ENCODE data around the gene PRKRA.
"Not testable (repeated sequence)": the region's sequence is repeated elsewhere in the genome, so short reads cannot be mapped to it uniquely, and the experiment has no call there.

The PRKRA gene

GRCh38 chr2:178413472-178414265 lies 37.3 kb downstream of the PRKRA start:
- H3K36me3 ChIP-seq, result no peaks in the 10 kb centered on the region
- peak; percentile 76 to 84 for DNase-seq
- peak; percentile 7 to 27 for TF ChIP-seq CTCF (IDR thresholded peaks at IDR 0.05)
- H3K27me3 ChIP-seq, result no peaks in the 10 kb centered on the region
- intact Hi-C loops (cut with DNase I; ENCODE audit: low total_unique reads), result loop anchor here (10.0 kb wide), 1 partner anchor 279 kb away; no protein-coding TSS in a partner anchor
- H3K4me1 ChIP-seq, result peaks cover 0 to 11% (median 5%) of the 10 kb centered on the region in 4 donors
- H3K4me3 ChIP-seq, result peak overlapping the region; percentile 58 to 66
- no peaks in the 10 kb centered on the region for H3K9me3 ChIP-seq
- peak overlapping the region; percentile 88 to 94 for H3K27ac ChIP-seq

- not testable (repeated sequence) for H3K36me3 ChIP-seq, H3K4me3 ChIP-seq, H3K27ac ChIP-seq, DNase-seq, H3K9me3 ChIP-seq, H3K27me3 ChIP-seq
- peaks cover 0 to 11% (median 5%) of the 10 kb centered on the region in 4 donors for H3K4me1 ChIP-seq
- intact Hi-C loops (cut with DNase I; ENCODE audit: low total_unique reads), result loop anchor here (10.0 kb wide), 1 partner anchor 278 kb away; no protein-coding TSS in a partner anchor
Observed at GRCh38 chr2:178412453-178412852, 38.5 kb downstream of the PRKRA start.

- Histone ChIP-seq H3K4me1 (peaks cover 0 to 11% (median 5%) of the 10 kb centered on the region in 4 donors), H3K9me3 (no peaks in the 10 kb centered on the region), H3K27ac (no peak overlapping the region), H3K4me3 (no peak overlapping the region), H3K27me3 (no peaks in the 10 kb centered on the region), H3K36me3 (no peaks in the 10 kb centered on the region)
- intact Hi-C loops (cut with DNase I; ENCODE audit: low total_unique reads), result loop anchor here (10.0 kb wide), 1 partner anchor 277 kb away; no protein-coding TSS in a partner anchor
- TF ChIP-seq CTCF (IDR thresholded peaks at IDR 0.05), result no peak
- no peak for DNase-seq
Observed at GRCh38 chr2:178412047-178412446, 38.9 kb downstream of the PRKRA start.

- H3K27ac ChIP-seq, result no peak overlapping the region
- intact Hi-C loops (cut with DNase I; ENCODE audit: low total_unique reads), result no loop called here
- no peaks in the 10 kb centered on the region for H3K27me3 ChIP-seq
- TF ChIP-seq CTCF (IDR thresholded peaks at IDR 0.05), result no peak
- DNase-seq, result no peak
- no peak overlapping the region for H3K4me3 ChIP-seq
- no peaks in the 10 kb centered on the region for H3K9me3 ChIP-seq
- peaks cover 0 to 4% (median under 1%) of the 10 kb centered on the region in 4 donors for H3K4me1 ChIP-seq
- no peaks in the 10 kb centered on the region for H3K36me3 ChIP-seq
Observed at GRCh38 chr2:178409261-178409660, 41.7 kb downstream of the PRKRA start.

- Histone ChIP-seq H3K4me1 (peaks cover 0 to 3% (median 0%) of the 10 kb centered on the region in 4 donors), H3K36me3 (no peaks in the 10 kb centered on the region), H3K9me3 (no peaks in the 10 kb centered on the region), H3K27ac (no peak overlapping the region), H3K27me3 (no peaks in the 10 kb centered on the region), H3K4me3 (no peak overlapping the region)
- DNase-seq, result no peak
- no peak for TF ChIP-seq CTCF (IDR thresholded peaks at IDR 0.05)
- intact Hi-C loops (cut with DNase I; ENCODE audit: low total_unique reads), result no loop called here
Observed at GRCh38 chr2:178404368-178404767, 46.6 kb downstream of the PRKRA start.

- no peak for TF ChIP-seq CTCF (IDR thresholded peaks at IDR 0.05)
- peaks cover 0 to 3% (median 0%) of the 10 kb centered on the region in 4 donors for H3K4me1 ChIP-seq
- DNase-seq, result no peak
- no peak overlapping the region for H3K27ac ChIP-seq
- no peak overlapping the region for H3K4me3 ChIP-seq
- H3K9me3 ChIP-seq, result no peaks in the 10 kb centered on the region
- H3K27me3 ChIP-seq, result no peaks in the 10 kb centered on the region
- intact Hi-C loops (cut with DNase I; ENCODE audit: low total_unique reads), result no loop called here
- H3K36me3 ChIP-seq, result no peaks in the 10 kb centered on the region
Observed at GRCh38 chr2:178403671-178404306, 47.2 kb downstream of the PRKRA start.
